Sigmoid colon (tissue), 4 donors: Measurements from ENCODE around the gene NFATC1.

ENCODE experiments used
- CTCF ChIP-seq, 4 experiments: fragments of 450-650 bp in 3 of 4; fragments of 200-600 bp in 1 of 4; IDR thresholded peaks; one replicate each; pipeline ENCODE4 v1.5.1; 2016 to 2019; ENCODE audit warnings: antibody characterized with exemption in 4 of 4, mild to moderate bottlenecking in 3 of 4, moderate library complexity in 2 of 4
- EP300 ChIP-seq, 4 donors: sonication (generic); formaldehyde crosslinking; IDR thresholded peaks; one replicate each; pipeline ENCODE4 v1.6.1; 2017; ENCODE audit warnings: antibody characterized with exemption in 4 of 4

DNA sequence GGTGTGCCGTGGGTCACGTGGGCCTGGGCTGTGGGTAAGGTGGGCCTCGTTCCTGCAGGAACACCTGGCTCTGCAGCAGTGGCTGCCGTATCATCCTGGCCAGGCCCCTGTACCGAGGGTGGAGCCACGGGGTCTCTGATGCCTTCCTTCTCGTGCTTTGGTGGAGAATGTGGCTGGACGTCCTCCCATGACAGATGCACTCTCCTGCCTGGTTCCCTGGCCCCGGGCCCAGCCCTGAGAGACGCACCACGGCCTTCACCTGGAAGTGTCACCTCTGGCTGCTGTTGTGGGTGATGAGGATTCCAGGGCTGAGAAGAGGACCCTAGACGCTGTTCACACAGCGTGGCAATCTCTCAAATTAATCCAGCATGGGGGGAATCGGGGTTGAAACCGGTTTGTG, 49.5 kb downstream of the NFATC1 start:
- TF ChIP-seq EP300 (IDR thresholded peaks at IDR 0.05), result no peak
- TF ChIP-seq CTCF (IDR thresholded peaks at IDR 0.05), result no peak
